ENCODE measurements around the gene ST3GAL6. TPM values are rescaled to one million over a fixed set of nuclear protein-coding genes. Genes with fewer than 3 reads are reported as not detected.

Gene ST3GAL6
- total and polyA plus RNA-seq, 9 of the 15 experiments (the other 6 are each of a cell fraction or from before 2014, with no cell fraction given), result 0.14 TPM; not detected in 8

DNA sequence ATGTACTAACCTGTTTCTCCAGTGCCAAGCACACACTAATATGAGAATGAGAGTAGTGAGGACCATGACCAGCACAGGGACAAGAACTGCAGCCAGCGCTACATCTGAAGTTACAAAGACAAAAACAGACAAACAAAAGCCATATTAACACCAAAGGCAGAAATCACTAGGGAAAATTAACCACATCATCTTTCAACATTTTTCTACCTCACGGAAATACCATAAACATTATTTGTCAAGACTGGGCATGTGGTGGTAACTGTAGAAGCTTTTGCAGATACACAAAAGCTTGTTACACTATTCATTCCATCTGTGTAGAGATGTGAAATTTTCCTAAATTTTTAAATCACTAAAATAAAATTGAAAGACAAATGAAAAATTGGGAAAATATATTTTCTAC lies 44.9 kb downstream of the ST3GAL6 start (continued):
- TF ChIP-seq, protein P1, sequence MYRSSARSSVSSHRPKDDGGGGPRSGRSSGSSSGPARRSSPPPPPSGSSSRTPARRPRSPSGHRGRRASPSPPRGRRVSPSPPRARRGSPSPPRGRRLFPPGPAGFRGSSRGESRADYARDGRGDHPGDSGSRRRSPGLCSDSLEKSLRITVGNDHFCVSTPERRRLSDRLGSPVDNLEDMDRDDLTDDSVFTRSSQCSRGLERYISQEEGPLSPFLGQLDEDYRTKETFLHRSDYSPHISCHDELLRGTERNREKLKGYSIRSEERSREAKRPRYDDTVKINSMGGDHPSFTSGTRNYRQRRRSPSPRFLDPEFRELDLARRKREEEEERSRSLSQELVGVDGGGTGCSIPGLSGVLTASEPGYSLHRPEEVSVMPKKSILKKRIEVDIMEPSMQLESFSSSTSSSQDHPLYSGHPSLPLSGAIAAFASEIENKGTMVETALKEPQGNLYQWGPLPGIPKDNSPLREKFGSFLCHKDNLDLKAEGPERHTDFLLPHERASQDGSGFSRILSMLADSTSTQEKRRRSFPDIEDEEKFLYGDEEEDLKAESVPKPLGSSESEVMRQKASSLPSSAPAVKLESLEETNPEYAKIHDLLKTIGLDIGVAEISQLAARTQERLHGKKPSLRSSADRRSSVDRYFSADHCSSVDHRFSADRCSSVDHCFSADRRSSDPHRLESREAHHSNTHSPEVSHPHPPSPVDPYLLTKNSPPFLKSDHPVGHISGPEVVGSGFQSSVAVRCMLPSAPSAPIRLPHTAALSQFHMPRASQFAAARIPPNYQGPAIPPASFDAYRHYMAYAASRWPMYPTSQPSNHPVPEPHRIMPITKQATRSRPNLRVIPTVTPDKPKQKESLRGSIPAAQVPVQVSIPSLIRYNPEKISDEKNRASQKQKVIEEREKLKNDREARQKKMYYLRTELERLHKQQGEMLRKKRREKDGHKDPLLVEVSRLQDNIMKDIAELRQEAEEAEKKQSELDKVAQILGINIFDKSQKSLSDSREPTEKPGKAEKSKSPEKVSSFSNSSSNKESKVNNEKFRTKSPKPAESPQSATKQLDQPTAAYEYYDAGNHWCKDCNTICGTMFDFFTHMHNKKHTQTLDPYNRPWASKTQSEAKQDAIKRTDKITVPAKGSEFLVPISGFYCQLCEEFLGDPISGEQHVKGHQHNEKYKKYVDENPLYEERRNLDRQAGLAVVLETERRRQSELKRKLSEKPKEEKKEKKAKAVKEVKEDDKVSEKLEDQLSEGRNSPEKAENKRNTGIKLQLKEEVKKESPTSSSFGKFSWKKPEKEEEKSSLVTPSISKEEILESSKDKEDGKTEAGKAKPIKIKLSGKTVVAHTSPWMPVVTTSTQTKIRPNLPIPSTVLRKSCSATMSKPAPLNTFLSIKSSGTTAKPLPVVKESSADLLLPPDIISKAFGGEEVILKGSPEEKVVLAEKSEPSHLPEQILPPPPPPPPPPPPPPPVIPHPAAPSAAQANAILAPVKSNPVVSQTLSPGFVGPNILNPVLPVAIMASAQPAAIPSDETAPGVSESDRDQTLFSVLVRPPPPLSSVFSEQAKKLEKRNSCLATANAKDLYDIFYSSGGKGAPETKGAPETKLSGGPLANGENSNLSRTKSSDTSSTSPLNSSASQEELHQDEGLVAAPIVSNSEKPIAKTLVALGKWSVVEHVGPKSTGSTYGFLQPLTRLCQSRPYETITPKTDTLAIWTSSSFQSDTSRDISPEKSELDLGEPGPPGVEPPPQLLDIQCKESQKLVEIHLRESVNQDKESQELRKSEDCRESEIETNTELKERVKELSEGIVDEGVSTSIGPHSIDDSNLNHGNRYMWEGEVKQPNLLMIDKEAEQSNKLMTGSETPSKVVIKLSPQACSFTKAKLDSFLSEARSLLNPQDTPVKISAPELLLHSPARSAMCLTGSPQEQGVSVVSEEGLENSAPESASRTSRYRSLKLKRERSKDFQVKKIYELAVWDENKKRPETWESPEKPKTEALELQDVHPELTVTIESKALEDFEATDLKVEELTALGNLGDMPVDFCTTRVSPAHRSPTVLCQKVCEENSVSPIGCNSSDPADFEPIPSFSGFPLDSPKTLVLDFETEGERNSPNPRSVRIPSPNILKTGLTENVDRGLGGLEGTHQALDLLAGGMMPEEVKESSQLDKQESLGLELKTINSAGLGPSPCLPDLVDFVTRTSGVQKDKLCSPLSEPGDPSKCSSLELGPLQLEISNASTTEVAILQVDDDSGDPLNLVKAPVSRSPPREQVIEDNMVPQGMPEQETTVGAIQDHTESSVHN (IDR thresholded peaks at IDR 0.05; ENCODE audit: borderline replicate concordance in 1 of 2, low read depth in 1 of 2), result no peak

DNA sequence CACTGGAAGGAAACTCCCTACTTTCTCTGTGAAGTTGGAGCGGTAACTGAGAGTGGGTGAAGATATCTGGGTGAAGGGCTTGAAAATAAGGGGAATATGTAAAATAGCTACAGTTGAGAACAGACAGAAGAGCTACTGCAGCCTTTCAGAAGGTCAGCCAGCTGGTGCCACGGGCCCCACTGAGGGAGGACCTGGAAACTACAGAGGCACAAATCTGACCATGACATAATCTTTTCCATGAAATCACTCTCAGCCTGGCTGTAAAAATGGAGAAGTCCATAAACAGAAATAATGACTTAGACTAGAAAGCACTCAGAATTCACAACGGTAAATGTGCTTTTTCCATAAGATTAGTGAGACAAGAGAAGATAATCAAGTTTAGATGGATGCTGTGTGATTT lies 46.4 kb downstream of the ST3GAL6 start:
- Histone ChIP-seq H2AFZ (ENCODE audit: low read depth, low read length) (no peak overlapping the region), H3K79me2 (ENCODE audit: control insufficient read depth, insufficient read depth, low read length) (no peaks in the 10 kb centered on the region), H3K4me1 (replicated peaks in 1 of 2; ENCODE audit: control insufficient read depth in 2 of 2, insufficient read depth in 2 of 2, low read length in 2 of 2) (no peaks in the 10 kb centered on the region), H3K9me3 (replicated peaks; ENCODE audit: control insufficient read depth, insufficient read depth, low read depth, low read length) (no peaks in the 10 kb centered on the region), H4K20me1 (replicated peaks; ENCODE audit: control insufficient read depth, insufficient read depth, low read length) (no peaks in the 10 kb centered on the region), H3K4me2 (ENCODE audit: insufficient read depth, low read length) (no peak overlapping the region), H3K27ac (ENCODE audit: extremely low read depth, low read depth, low read length) (no peak overlapping the region), H3K36me3 (ENCODE audit: control insufficient read depth, insufficient read depth, low read length) (peaks cover 27% of the 10 kb centered on the region; the same call in 2 of the 3 replicates), H3K9ac (ENCODE audit: insufficient read depth in 1 of 2, low read depth in 2 of 2, low read length in 2 of 2) (no peak overlapping the region), H3K9me1 (ENCODE audit: control insufficient read depth, insufficient read depth, low read length) (no peaks in the 10 kb centered on the region), H3K4me3 (no peak overlapping the region), H3K27me3 (ENCODE audit: control insufficient read depth in 2 of 2, insufficient read depth in 2 of 2, low read length in 2 of 2) (no peaks in the 10 kb centered on the region)
- no peak for TF ChIP-seq HNRNPK (IDR thresholded peaks at IDR 0.05; ENCODE audit: low read depth, low read length, poor library complexity, severe bottlenecking)
- no peak for TF ChIP-seq NBN (IDR thresholded peaks at IDR 0.05; ENCODE audit: low read depth)
- no peak for TF ChIP-seq ZNF589 (CRISPR knock-in tag; IDR thresholded peaks at IDR 0.05; ENCODE audit: low read depth)
- no TSS peak for BruUV-seq (replicated peaks)
- intact Hi-C loops (cut with micrococcal nuclease), result no loop called here
- DNase-seq (ENCODE audit: extremely low read depth in 1 of 4, low spot score in 3 of 4) (no peak), FAIRE-seq (no peak), ATAC-seq (no peak)
- CTCF ChIA-PET (ENCODE audit: low intra/inter-chr PET ratio), result no interaction called here
- POLR2A ChIA-PET, result no interaction called here
- in situ Hi-C loops (cut with MboI), result loop anchor here (25.0 kb wide), 2 partner anchors 353 to 772 kb away; partner anchors contain the start of gene GABRR3
- 70% methylated on average over 3 of the region's 3 CpGs for WGBS (ENCODE audit: insufficient coverage, low coverage, missing lambda C conversion rate)

Measured in K562 (cell line).